ENCODE results near the gene ANKS1B. TPM values are rescaled to one million over a fixed set of nuclear protein-coding genes. Genes with fewer than 3 reads are reported as not detected.
A peak's percentile ranks its signal among the peaks of the same experiment; 100 is the strongest.
"Not testable (repeated sequence)": the region's sequence is repeated elsewhere in the genome, so short reads cannot be mapped to it uniquely, and the experiment has no call there.

The ANKS1B gene
- total RNA-seq, 2 donors from 2014 or later, result not detected

GRCh38 chr12:99259040-99259934 is 725.4 kb downstream of the ANKS1B start:
- H3K9me3 Mint-ChIP-seq, result peaks cover 21% of the 10 kb centered on the region
- H3K27me3 Mint-ChIP-seq, result no peaks in the 10 kb centered on the region
- no peak for ATAC-seq
- no peaks in the 10 kb centered on the region for H3K4me1 Mint-ChIP-seq (ENCODE audit: low read depth in 2 of 2)
- no peaks in the 10 kb centered on the region for H3K36me3 Mint-ChIP-seq
- no peak for DNase-seq (ENCODE audit: low spot score)
- no peak overlapping the region for H3K27ac Mint-ChIP-seq
- no peak overlapping the region for H3K4me3 Mint-ChIP-seq

GRCh38 chr12:99257672-99258071 is 727.1 kb downstream of the ANKS1B start:
- no peak overlapping the region for H3K27ac Mint-ChIP-seq
- no peak overlapping the region for H3K4me3 Mint-ChIP-seq
- DNase-seq (ENCODE audit: low spot score) (no peak), ATAC-seq (no peak)
- H3K9me3 Mint-ChIP-seq, result peaks cover 19% of the 10 kb centered on the region
- no peaks in the 10 kb centered on the region for H3K27me3 Mint-ChIP-seq
- no peaks in the 10 kb centered on the region for H3K36me3 Mint-ChIP-seq
- no peaks in the 10 kb centered on the region for H3K4me1 Mint-ChIP-seq (ENCODE audit: low read depth in 2 of 2)

DNA sequence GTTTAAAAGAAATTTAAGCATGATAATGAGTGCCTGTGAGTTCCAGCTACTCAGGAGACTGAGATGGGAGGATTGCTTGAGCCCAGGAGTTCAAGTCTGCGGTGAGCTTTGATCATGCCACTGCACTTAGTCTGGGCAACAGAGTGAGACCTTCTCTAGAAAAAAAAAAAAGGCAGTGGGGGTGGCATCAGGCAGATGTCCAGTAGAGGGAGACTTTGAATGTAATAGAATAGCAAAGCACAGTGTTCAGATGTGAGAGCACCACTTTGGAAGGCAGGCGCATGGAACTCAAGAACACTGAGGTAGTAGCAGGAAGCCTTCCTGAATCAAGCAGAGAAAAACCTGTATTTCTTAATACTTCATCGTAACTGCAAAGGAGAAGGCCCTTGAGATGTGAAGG is 731.7 kb downstream of the ANKS1B start:
- Mint-ChIP-seq H3K9me3 (peaks cover 20% of the 10 kb centered on the region), H3K4me3 (no peak overlapping the region), H3K27me3 (no peaks in the 10 kb centered on the region), H3K36me3 (no peaks in the 10 kb centered on the region), H3K4me1 (ENCODE audit: low read depth in 2 of 2) (no peaks in the 10 kb centered on the region), H3K27ac (no peak overlapping the region)
- ATAC-seq (no peak), DNase-seq (ENCODE audit: low spot score) (no peak)

- Mint-ChIP-seq H3K4me1 (ENCODE audit: low read depth in 2 of 2) (no peaks in the 10 kb centered on the region), H3K27ac (no peak overlapping the region), H3K36me3 (no peaks in the 10 kb centered on the region), H3K9me3 (peaks cover 25% of the 10 kb centered on the region), H3K4me3 (no peak overlapping the region), H3K27me3 (no peaks in the 10 kb centered on the region)
- ATAC-seq (no peak), DNase-seq (ENCODE audit: low spot score) (no peak)
Observed at GRCh38 chr12:99250091-99250490, 734.6 kb downstream of the ANKS1B start.

DNA sequence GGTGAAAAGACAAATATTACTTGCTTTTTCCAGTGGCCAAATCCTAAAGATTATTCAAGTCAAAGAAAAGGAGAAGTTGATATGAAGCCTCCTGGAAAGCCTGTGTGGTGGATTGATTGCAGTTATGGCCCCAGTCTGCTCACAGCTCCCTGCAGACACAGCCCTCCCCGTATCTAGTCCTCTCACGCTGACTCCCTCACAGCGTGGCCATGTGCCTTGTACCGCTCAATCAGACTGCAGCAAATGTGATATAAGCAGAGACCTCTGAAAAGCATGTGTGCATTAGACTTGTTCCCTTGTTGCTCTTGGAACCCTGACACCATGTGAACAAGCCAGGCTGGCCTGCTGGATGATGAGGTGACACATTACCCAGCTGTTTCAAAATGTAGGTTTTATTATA is 735.2 kb downstream of the ANKS1B start:
- DNase-seq (ENCODE audit: low spot score) (no peak), ATAC-seq (peak in 1 of 2 donors; percentile 33)
- H3K4me3 Mint-ChIP-seq, result no peak overlapping the region
- no peaks in the 10 kb centered on the region for H3K4me1 Mint-ChIP-seq (ENCODE audit: low read depth in 2 of 2)
- H3K27me3 Mint-ChIP-seq, result no peaks in the 10 kb centered on the region
- H3K36me3 Mint-ChIP-seq, result no peaks in the 10 kb centered on the region
- no peak overlapping the region for H3K27ac Mint-ChIP-seq
- peaks cover 25% of the 10 kb centered on the region for H3K9me3 Mint-ChIP-seq

DNA sequence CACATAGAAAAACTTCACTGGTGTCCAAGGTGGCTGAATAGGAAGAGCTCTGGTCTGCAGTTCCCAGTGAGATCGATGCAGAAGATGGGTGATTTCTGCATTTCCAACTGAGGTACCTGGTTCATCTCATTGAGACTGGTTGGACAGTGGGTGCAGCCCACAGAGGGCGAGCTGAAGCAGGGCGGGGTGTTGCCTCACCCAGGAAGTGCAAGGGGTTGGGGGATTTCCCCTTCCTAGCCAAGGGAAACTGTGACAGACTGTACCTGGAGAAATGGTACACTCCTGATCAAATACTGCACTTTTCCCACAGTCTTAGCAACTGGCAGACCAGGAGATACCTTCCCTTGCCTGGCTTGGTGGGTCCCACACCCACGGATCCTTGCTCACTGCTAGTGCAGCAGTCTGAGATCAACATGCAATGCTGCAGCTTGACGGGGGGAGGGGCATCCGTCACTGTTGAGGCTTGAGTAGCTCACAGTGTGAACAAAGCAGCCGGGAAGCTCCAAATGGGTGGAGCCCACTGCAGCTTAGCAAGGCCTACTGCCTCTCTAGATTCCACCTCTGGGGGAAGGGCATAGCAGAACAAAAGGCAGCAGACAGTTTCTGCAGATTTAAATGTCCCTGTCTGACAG is 746.7 kb downstream of the ANKS1B start:
- peaks cover 32% of the 10 kb centered on the region for H3K9me3 Mint-ChIP-seq
- H3K36me3 Mint-ChIP-seq; H3K4me1 Mint-ChIP-seq (ENCODE audit: low read depth in 2 of 2); H3K4me3 Mint-ChIP-seq; H3K27me3 Mint-ChIP-seq; DNase-seq (ENCODE audit: low spot score); H3K27ac Mint-ChIP-seq; ATAC-seq: not testable (repeated sequence)

DNA sequence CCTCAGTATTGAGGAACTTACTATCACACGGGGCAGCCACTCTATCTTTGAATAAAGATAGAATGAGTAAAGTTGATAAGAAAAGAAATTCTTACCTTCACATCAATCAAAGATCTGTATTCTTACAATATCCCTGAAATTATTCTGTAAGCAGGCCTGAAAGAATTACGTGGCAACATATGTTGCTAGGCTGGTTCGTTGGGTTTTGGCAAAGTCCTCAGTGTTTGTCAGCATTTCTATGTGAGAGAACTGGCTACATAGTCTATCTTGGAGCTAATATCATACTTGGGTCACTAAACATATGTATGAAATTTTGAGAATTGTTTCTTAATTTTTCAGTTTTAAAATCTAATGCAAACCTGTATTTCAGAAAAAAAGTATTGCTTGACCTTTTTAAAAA is 749.4 kb downstream of the ANKS1B start:
- H3K4me3 Mint-ChIP-seq, result no peak overlapping the region
- no peaks in the 10 kb centered on the region for H3K4me1 Mint-ChIP-seq (ENCODE audit: low read depth in 2 of 2)
- peaks cover 4% of the 10 kb centered on the region for H3K36me3 Mint-ChIP-seq
- no peak overlapping the region for H3K27ac Mint-ChIP-seq
- DNase-seq (ENCODE audit: low spot score), result no peak
- H3K27me3 Mint-ChIP-seq, result no peaks in the 10 kb centered on the region
- ATAC-seq, result no peak
- H3K9me3 Mint-ChIP-seq, result peaks cover 23% of the 10 kb centered on the region

DNA sequence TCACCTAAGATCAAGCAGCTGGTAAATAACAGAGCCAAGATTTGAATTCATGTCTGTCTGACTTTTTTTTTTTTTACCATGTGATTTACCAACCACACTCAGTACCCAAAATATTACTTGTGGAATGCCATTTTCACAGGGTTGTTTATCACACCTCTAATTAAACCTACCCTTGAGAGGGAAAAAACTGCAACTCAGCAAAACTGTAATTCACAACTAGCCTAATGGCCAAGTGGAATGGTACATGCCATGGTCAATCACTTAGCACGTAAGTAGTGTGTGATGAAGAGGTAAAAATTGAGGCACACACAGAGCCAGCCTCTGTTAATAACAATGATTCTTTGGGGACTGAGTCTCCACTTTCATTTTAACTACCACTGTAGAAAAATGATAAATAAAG is 750.0 kb downstream of the ANKS1B start:
- no peak overlapping the region for H3K27ac Mint-ChIP-seq

DNA sequence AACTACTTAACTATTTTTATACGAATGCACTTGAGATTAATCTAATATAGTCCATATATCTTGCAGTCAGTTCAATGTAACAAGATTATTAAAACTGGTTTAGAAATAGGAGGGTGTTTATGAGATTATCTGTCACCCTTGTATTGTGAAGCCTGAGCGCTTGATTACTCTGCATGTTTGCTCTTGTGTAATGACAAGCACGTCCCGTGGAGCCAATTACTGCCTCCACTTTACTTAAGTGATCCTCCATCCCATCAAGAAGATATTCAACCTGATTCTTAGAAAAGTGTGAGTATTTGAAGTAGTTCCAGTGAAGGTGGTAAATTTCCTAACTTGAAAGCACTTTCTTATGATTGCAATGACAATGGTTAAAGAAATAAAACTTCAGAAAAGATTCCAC is 752.4 kb downstream of the ANKS1B start:
- no peaks in the 10 kb centered on the region for H3K27me3 Mint-ChIP-seq
- H3K4me3 Mint-ChIP-seq, result no peak overlapping the region
- H3K9me3 Mint-ChIP-seq, result peaks cover 11% of the 10 kb centered on the region
- H3K4me1 Mint-ChIP-seq (ENCODE audit: low read depth in 2 of 2), result no peaks in the 10 kb centered on the region
- ATAC-seq (no peak), DNase-seq (ENCODE audit: low spot score) (no peak)
- no peaks in the 10 kb centered on the region for H3K36me3 Mint-ChIP-seq
- no peak overlapping the region for H3K27ac Mint-ChIP-seq

More for the DNA sequence above, 750.0 kb downstream of the ANKS1B start:
- H3K36me3 Mint-ChIP-seq, result peaks cover 4% of the 10 kb centered on the region
- H3K27me3 Mint-ChIP-seq, result no peaks in the 10 kb centered on the region
- DNase-seq (ENCODE audit: low spot score) (no peak), ATAC-seq (no peak)
- no peaks in the 10 kb centered on the region for H3K4me1 Mint-ChIP-seq (ENCODE audit: low read depth in 2 of 2)
- no peak overlapping the region for H3K4me3 Mint-ChIP-seq
- H3K9me3 Mint-ChIP-seq, result peaks cover 17% of the 10 kb centered on the region

DNA sequence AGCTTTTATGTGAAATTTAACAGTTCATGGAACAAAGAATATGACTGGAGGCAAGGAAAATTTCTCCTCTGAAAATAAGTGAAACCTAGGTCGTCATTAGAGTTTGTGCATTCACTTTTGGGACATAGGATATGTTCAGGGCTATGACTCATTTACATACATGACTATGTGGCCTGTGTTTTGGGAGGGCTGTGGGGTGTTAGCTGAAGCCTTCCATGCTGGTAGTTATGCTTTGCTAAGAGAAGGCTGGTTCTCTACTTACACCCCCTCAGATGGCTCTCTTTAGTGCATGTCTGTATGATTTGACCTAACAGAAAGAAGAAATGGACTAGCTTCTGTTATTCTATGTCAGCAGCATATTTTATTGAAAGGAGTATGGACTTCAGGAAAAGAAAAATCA is 753.7 kb downstream of the ANKS1B start:
- no peaks in the 10 kb centered on the region for H3K4me1 Mint-ChIP-seq (ENCODE audit: low read depth in 2 of 2)
- no peak for ATAC-seq
- H3K27me3 Mint-ChIP-seq, result no peaks in the 10 kb centered on the region
- no peak overlapping the region for H3K27ac Mint-ChIP-seq
- H3K4me3 Mint-ChIP-seq, result no peak overlapping the region
- no peak for DNase-seq (ENCODE audit: low spot score)
- peaks cover 4% of the 10 kb centered on the region for H3K9me3 Mint-ChIP-seq
- H3K36me3 Mint-ChIP-seq, result no peaks in the 10 kb centered on the region

DNA sequence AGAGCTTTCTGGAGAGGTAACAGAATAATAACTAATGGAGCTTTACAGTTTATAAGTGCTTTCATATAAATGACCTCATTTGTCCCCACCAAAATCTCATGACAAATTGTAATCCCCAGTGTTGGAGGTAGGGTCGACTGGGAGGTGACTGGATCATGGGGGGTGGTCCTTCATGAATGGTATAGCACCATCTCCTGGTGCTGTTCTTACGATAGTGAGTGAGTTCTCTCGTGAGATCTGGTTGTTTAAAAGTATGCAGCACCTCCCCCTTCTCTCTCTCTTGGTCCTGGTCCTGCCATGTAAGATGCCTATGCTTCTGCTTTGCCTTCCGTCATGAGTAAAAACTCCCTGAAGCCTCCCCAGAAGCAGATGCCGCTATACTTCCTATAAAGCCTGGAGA is 760.5 kb downstream of the ANKS1B start:
- H3K4me1 Mint-ChIP-seq (ENCODE audit: low read depth in 2 of 2), result no peaks in the 10 kb centered on the region
- ATAC-seq, result no peak
- no peak overlapping the region for H3K4me3 Mint-ChIP-seq
- no peaks in the 10 kb centered on the region for H3K27me3 Mint-ChIP-seq
- DNase-seq (ENCODE audit: low spot score), result no peak
- peaks cover 3% of the 10 kb centered on the region for H3K9me3 Mint-ChIP-seq
- H3K36me3 Mint-ChIP-seq, result no peaks in the 10 kb centered on the region
- H3K27ac Mint-ChIP-seq, result no peak overlapping the region

GRCh38 chr12:99223579-99223978 is 761.2 kb downstream of the ANKS1B start:
- Mint-ChIP-seq H3K27me3 (no peaks in the 10 kb centered on the region), H3K4me3 (no peak overlapping the region), H3K27ac (no peak overlapping the region), H3K4me1 (ENCODE audit: low read depth in 2 of 2) (no peaks in the 10 kb centered on the region), H3K9me3 (peaks cover 3% of the 10 kb centered on the region), H3K36me3 (no peaks in the 10 kb centered on the region)
- ATAC-seq (no peak), DNase-seq (ENCODE audit: low spot score) (no peak)

DNA sequence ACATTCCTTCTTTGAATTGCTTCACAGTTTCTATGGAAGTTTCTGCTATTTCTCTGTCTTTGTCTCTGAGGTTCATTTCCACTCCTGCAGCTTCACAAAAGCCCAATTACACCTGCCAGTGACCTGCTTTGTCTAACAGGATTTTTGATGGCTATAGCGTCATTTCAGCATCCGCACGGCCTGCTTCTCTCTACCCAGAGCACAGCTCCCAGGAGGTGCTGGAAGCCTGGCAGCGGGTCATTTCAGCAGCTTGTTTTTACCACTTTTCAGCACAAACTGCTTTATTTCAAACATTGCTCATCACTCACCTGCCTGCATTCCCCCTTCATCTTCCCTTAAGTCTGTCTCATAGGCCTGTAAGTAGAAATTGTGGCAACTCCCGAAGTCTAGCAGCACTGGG is 771.7 kb downstream of the ANKS1B start:
- Mint-ChIP-seq H3K9me3 (peaks cover 18% of the 10 kb centered on the region), H3K27ac (no peak overlapping the region), H3K27me3 (no peaks in the 10 kb centered on the region), H3K4me3 (no peak overlapping the region), H3K36me3 (no peaks in the 10 kb centered on the region), H3K4me1 (ENCODE audit: low read depth in 2 of 2) (no peaks in the 10 kb centered on the region)
- ATAC-seq, result no peak
- no peak for DNase-seq (ENCODE audit: low spot score)

- no peak for DNase-seq (ENCODE audit: low spot score)
- Mint-ChIP-seq H3K36me3 (no peaks in the 10 kb centered on the region), H3K27me3 (no peaks in the 10 kb centered on the region), H3K4me1 (ENCODE audit: low read depth in 2 of 2) (no peaks in the 10 kb centered on the region), H3K9me3 (peaks cover 18% of the 10 kb centered on the region), H3K27ac (no peak overlapping the region), H3K4me3 (no peak overlapping the region)
- ATAC-seq, result no peak
Observed at GRCh38 chr12:99212275-99212674, 772.5 kb downstream of the ANKS1B start.

Measured in natural killer cell treated with Interleukin-12 subunit alpha and Interleukin-12 subunit beta and Interleukin-15 and Interleukin-18, amount 100 ng/mL, for 72 hours (primary cell).